ENCODE data around the gene SCGB1D2.
"Not testable (repeated sequence)": the region's sequence is repeated elsewhere in the genome, so short reads cannot be mapped to it uniquely, and the experiment has no call there.

The SCGB1D2 gene

GRCh38 chr11:62242021-62242420 is at the start of gene SCGB1D2:
SCGB1D2 (plus strand) TSS chr11:62242239; CDS start chr11:62242308, 69 bp downstream.
- H3K9ac ChIP-seq (ENCODE audit: low read depth, low read length), result no peak within 1 kb of the TSS
- no peak within 1 kb of the TSS for H3K27ac ChIP-seq (ENCODE audit: low read depth, low read length)
- H3K27me3 ChIP-seq (ENCODE audit: control insufficient read depth, insufficient read depth, low read length), result no peaks in the 10 kb centered on the region
- H3K9me3 ChIP-seq (ENCODE audit: control insufficient read depth, insufficient read depth, low read length), result no peaks in the 10 kb centered on the region
- H3K4me1 ChIP-seq (ENCODE audit: control insufficient read depth, insufficient read depth, low read length), result peaks cover 2% of the 10 kb centered on the region; the same call in 1 of the 2 replicates
- no peaks in the 10 kb centered on the region for H3K36me3 ChIP-seq (ENCODE audit: control insufficient read depth, insufficient read depth, low read length)
- no peak within 1 kb of the TSS for H3K4me3 ChIP-seq (ENCODE audit: low read depth, low read length)

- Histone ChIP-seq H3K4me3 (ENCODE audit: low read depth, low read length) (no peak overlapping the region), H3K27me3 (ENCODE audit: control insufficient read depth, insufficient read depth, low read length) (no peaks in the 10 kb centered on the region), H3K27ac (ENCODE audit: low read depth, low read length) (no peak overlapping the region), H3K9ac (ENCODE audit: low read depth, low read length) (no peak overlapping the region), H3K4me1 (ENCODE audit: control insufficient read depth, insufficient read depth, low read length) (peaks cover 9% of the 10 kb centered on the region; the same call in 1 of the 2 replicates), H3K9me3 (ENCODE audit: control insufficient read depth, insufficient read depth, low read length) (no peaks in the 10 kb centered on the region), H3K36me3 (ENCODE audit: control insufficient read depth, insufficient read depth, low read length) (no peaks in the 10 kb centered on the region)
Measured at GRCh38 chr11:62193952-62194351, 48.1 kb upstream of the SCGB1D2 start.

- H3K4me1 ChIP-seq (ENCODE audit: control insufficient read depth, insufficient read depth, low read length); H3K36me3 ChIP-seq (ENCODE audit: control insufficient read depth, insufficient read depth, low read length); H3K4me3 ChIP-seq (ENCODE audit: low read depth, low read length); H3K27ac ChIP-seq (ENCODE audit: low read depth, low read length); H3K27me3 ChIP-seq (ENCODE audit: control insufficient read depth, insufficient read depth, low read length); H3K9me3 ChIP-seq (ENCODE audit: control insufficient read depth, insufficient read depth, low read length); H3K9ac ChIP-seq (ENCODE audit: low read depth, low read length): not testable (repeated sequence)
Measured at GRCh38 chr11:62195010-62195409, 47.0 kb upstream of the SCGB1D2 start.

- H3K36me3 ChIP-seq (ENCODE audit: control insufficient read depth, insufficient read depth, low read length), result no peaks in the 10 kb centered on the region
- H3K9ac ChIP-seq (ENCODE audit: low read depth, low read length), result no peak overlapping the region
- H3K4me1 ChIP-seq (ENCODE audit: control insufficient read depth, insufficient read depth, low read length), result peaks cover 9% of the 10 kb centered on the region; the same call in 1 of the 2 replicates
- H3K27me3 ChIP-seq (ENCODE audit: control insufficient read depth, insufficient read depth, low read length), result no peaks in the 10 kb centered on the region
- no peak overlapping the region for H3K27ac ChIP-seq (ENCODE audit: low read depth, low read length)
- no peak overlapping the region for H3K4me3 ChIP-seq (ENCODE audit: low read depth, low read length)
- H3K9me3 ChIP-seq (ENCODE audit: control insufficient read depth, insufficient read depth, low read length), result no peaks in the 10 kb centered on the region
Measured at GRCh38 chr11:62195945-62196344, 46.1 kb upstream of the SCGB1D2 start.

GRCh38 chr11:62197400-62197799 is 44.6 kb upstream of the SCGB1D2 start:
- H3K9me3 ChIP-seq (ENCODE audit: control insufficient read depth, insufficient read depth, low read length); H3K27ac ChIP-seq (ENCODE audit: low read depth, low read length); H3K27me3 ChIP-seq (ENCODE audit: control insufficient read depth, insufficient read depth, low read length); H3K4me1 ChIP-seq (ENCODE audit: control insufficient read depth, insufficient read depth, low read length); H3K9ac ChIP-seq (ENCODE audit: low read depth, low read length); H3K4me3 ChIP-seq (ENCODE audit: low read depth, low read length); H3K36me3 ChIP-seq (ENCODE audit: control insufficient read depth, insufficient read depth, low read length): not testable (repeated sequence)

- H3K4me1 ChIP-seq (ENCODE audit: control insufficient read depth, insufficient read depth, low read length), result no peaks in the 10 kb centered on the region
- H3K27ac ChIP-seq (ENCODE audit: low read depth, low read length), result no peak overlapping the region
- no peaks in the 10 kb centered on the region for H3K27me3 ChIP-seq (ENCODE audit: control insufficient read depth, insufficient read depth, low read length)
- H3K36me3 ChIP-seq (ENCODE audit: control insufficient read depth, insufficient read depth, low read length), result no peaks in the 10 kb centered on the region
- H3K9me3 ChIP-seq (ENCODE audit: control insufficient read depth, insufficient read depth, low read length), result no peaks in the 10 kb centered on the region
- H3K4me3 ChIP-seq (ENCODE audit: low read depth, low read length), result no peak overlapping the region
- no peak overlapping the region for H3K9ac ChIP-seq (ENCODE audit: low read depth, low read length)
Measured at GRCh38 chr11:62201376-62201775, 40.7 kb upstream of the SCGB1D2 start.

GRCh38 chr11:62202910-62203309 is 39.1 kb upstream of the SCGB1D2 start:
- Histone ChIP-seq H3K9ac (ENCODE audit: low read depth, low read length) (no peak overlapping the region), H3K4me1 (ENCODE audit: control insufficient read depth, insufficient read depth, low read length) (no peaks in the 10 kb centered on the region), H3K4me3 (ENCODE audit: low read depth, low read length) (no peak overlapping the region), H3K9me3 (ENCODE audit: control insufficient read depth, insufficient read depth, low read length) (no peaks in the 10 kb centered on the region), H3K36me3 (ENCODE audit: control insufficient read depth, insufficient read depth, low read length) (no peaks in the 10 kb centered on the region), H3K27ac (ENCODE audit: low read depth, low read length) (no peak overlapping the region), H3K27me3 (ENCODE audit: control insufficient read depth, insufficient read depth, low read length) (no peaks in the 10 kb centered on the region)

GRCh38 chr11:62204430-62204829 is 37.6 kb upstream of the SCGB1D2 start:
- Histone ChIP-seq H3K4me1 (ENCODE audit: control insufficient read depth, insufficient read depth, low read length) (no peaks in the 10 kb centered on the region), H3K27ac (ENCODE audit: low read depth, low read length) (no peak overlapping the region), H3K9me3 (ENCODE audit: control insufficient read depth, insufficient read depth, low read length) (no peaks in the 10 kb centered on the region), H3K9ac (ENCODE audit: low read depth, low read length) (no peak overlapping the region), H3K4me3 (ENCODE audit: low read depth, low read length) (no peak overlapping the region), H3K27me3 (ENCODE audit: control insufficient read depth, insufficient read depth, low read length) (no peaks in the 10 kb centered on the region), H3K36me3 (ENCODE audit: control insufficient read depth, insufficient read depth, low read length) (no peaks in the 10 kb centered on the region)

- Histone ChIP-seq H3K36me3 (ENCODE audit: control insufficient read depth, insufficient read depth, low read length) (no peaks in the 10 kb centered on the region), H3K9ac (ENCODE audit: low read depth, low read length) (no peak overlapping the region), H3K27me3 (ENCODE audit: control insufficient read depth, insufficient read depth, low read length) (no peaks in the 10 kb centered on the region), H3K4me3 (ENCODE audit: low read depth, low read length) (no peak overlapping the region), H3K9me3 (ENCODE audit: control insufficient read depth, insufficient read depth, low read length) (no peaks in the 10 kb centered on the region), H3K4me1 (ENCODE audit: control insufficient read depth, insufficient read depth, low read length) (no peaks in the 10 kb centered on the region), H3K27ac (ENCODE audit: low read depth, low read length) (no peak overlapping the region)
Measured at GRCh38 chr11:62205441-62205840, 36.6 kb upstream of the SCGB1D2 start.

GRCh38 chr11:62206276-62207066 is 35.6 kb upstream of the SCGB1D2 start:
- not testable (repeated sequence) for H3K36me3 ChIP-seq (ENCODE audit: control insufficient read depth, insufficient read depth, low read length); H3K4me1 ChIP-seq (ENCODE audit: control insufficient read depth, insufficient read depth, low read length); H3K9me3 ChIP-seq (ENCODE audit: control insufficient read depth, insufficient read depth, low read length); H3K4me3 ChIP-seq (ENCODE audit: low read depth, low read length); H3K9ac ChIP-seq (ENCODE audit: low read depth, low read length); H3K27ac ChIP-seq (ENCODE audit: low read depth, low read length); H3K27me3 ChIP-seq (ENCODE audit: control insufficient read depth, insufficient read depth, low read length)

GRCh38 chr11:62208785-62209144 is 33.3 kb upstream of the SCGB1D2 start:
- Histone ChIP-seq H3K9me3 (ENCODE audit: control insufficient read depth, insufficient read depth, low read length) (no peaks in the 10 kb centered on the region), H3K9ac (ENCODE audit: low read depth, low read length) (no peak overlapping the region), H3K27me3 (ENCODE audit: control insufficient read depth, insufficient read depth, low read length) (no peaks in the 10 kb centered on the region), H3K4me3 (ENCODE audit: low read depth, low read length) (no peak overlapping the region), H3K36me3 (ENCODE audit: control insufficient read depth, insufficient read depth, low read length) (no peaks in the 10 kb centered on the region), H3K27ac (ENCODE audit: low read depth, low read length) (no peak overlapping the region), H3K4me1 (ENCODE audit: control insufficient read depth, insufficient read depth, low read length) (no peaks in the 10 kb centered on the region)
